Heart left ventricle (tissue), 16 donors: ENCODE results near the gene KCNQ1. TPM values are rescaled to one million over a fixed set of nuclear protein-coding genes. Genes with fewer than 3 reads are reported as not detected.
A peak's percentile ranks its signal among the peaks of the same experiment; 100 is the strongest.

Experiments
- ATAC-seq, 4 donors: fragments of 200-7000 bp; cut with Tn5 transposase; one replicate each; pipeline ENCODE4 v1.9.1; 2020 to 2022; ENCODE audit warnings: moderate library complexity in 4 of 4, mild to moderate bottlenecking in 3 of 4, moderate number of reproducible peaks in 1 of 4
- DNase-seq, 5 donors: peaks; one replicate each; pipeline ENCODE4 v3.0.0-alpha.2; 2020
- H3K27ac ChIP-seq, 12 donors: fragments of 200-600 bp; sonication (generic) in 4 of 12; one replicate each; pipeline versions ENCODE4 v1.5.0 to v1.8.0; 2016 to 2022; ENCODE audit warnings: mild to moderate bottlenecking in 2 of 12
- H3K27me3 ChIP-seq, 9 donors: fragments of 200-600 bp; sonication (generic) in 2 of 9; one replicate each; pipeline versions ENCODE4 v1.5.1 to v1.8.0; 2016 to 2022; ENCODE audit warnings: mild to moderate bottlenecking in 3 of 9
- H3K36me3 ChIP-seq, 9 donors: fragments of 200-600 bp; sonication (generic) in 2 of 9; one replicate each; pipeline versions ENCODE4 v1.5.0 to v1.8.0; 2018 to 2022; ENCODE audit warnings: mild to moderate bottlenecking in 2 of 9
- H3K4me1 ChIP-seq, 12 donors: fragments of 200-600 bp; sonication (generic) in 4 of 12; one replicate each; pipeline versions ENCODE4 v1.5.0 to v1.8.0; 2016 to 2022; ENCODE audit warnings: mild to moderate bottlenecking in 3 of 12
- H3K4me3 ChIP-seq, 12 donors: fragments of 200-600 bp; sonication (generic) in 4 of 12; one replicate each; pipeline versions ENCODE4 v1.5.0 to v1.8.0; 2017 to 2022; ENCODE audit warnings: mild to moderate bottlenecking in 9 of 12, moderate library complexity in 4 of 12
- H3K9me3 ChIP-seq, 12 donors: fragments of 200-600 bp; sonication (generic) in 4 of 12; one replicate each; pipeline versions ENCODE4 v1.5.0 to v1.8.0; 2016 to 2022; ENCODE audit warnings: mild to moderate bottlenecking in 1 of 12
- POLR2A ChIP-seq, 2 donors: fragments of 450-650 bp; IDR thresholded peaks; one replicate each; pipeline ENCODE4 v1.6.1; 2017; ENCODE audit warnings: antibody characterized with exemption in 2 of 2, mild to moderate bottlenecking in 2 of 2, moderate library complexity in 2 of 2
- WGBS, 4 donors: extraction: QIAGEN DNeasy Blood & Tissue Kit in 2 of 4; methylation state at CpG; one replicate each; pipeline versions ENCODE4 v1.1.5 to v1.1.7; 2013 to 2018; 5-methylcytosine and 5-hydroxymethylcytosine counted together
- intact Hi-C, 10 donors: fragments of 100-400 bp; cut with DNase I; formaldehyde crosslinking; loops; one replicate each; pipeline versions ENCODE4 v1.11.1 to v1.14.2; 2022
- polyA plus RNA-seq, 2 donors: library from polyadenylated mRNA; stranded (reverse); fragments of 200-250 nt; gene quantifications; one replicate each; pipeline ENCODE4 v1.2.3, GENCODE V29; 2013
- total RNA-seq, 9 donors: library from RNA; depleted of rRNA in 2 of 9; stranded (reverse); fragments of >200 nt in 2 of 9; fragmentation: NEBNext Ultra II Directional in 3 of 9; extraction: Animal tissue kit (Norgen Biotek cat#: 25700) in 3 of 9; gene quantifications; one replicate each; pipeline versions ENCODE4 v1.1.0 to v1.2.4, GENCODE V29; 2016 to 2023
- TF ChIP-seq, protein P1 (sequence below), 12 donors: fragments of 200-600 bp; sonication (generic) in 4 of 12; IDR thresholded peaks; one replicate each; pipeline versions ENCODE4 v1.5.0 to v1.8.0; 2018 to 2022; ENCODE audit warnings: antibody characterized with exemption in 12 of 12, mild to moderate bottlenecking in 5 of 12
- donor health status: ischemic (EF 13 %, LVEDD 7.1; RV severe dilation, severe dysfunction).
- donor health status: healthy with polysubstance abuse.
- donor health status: DM: no; HTN: yes; CAD: no.
- donor health status: DM: no; HTN: no; CAD: no.
- donor health status: ischemic (EF 25% LVEDD 6.9; RV normal size, moderate dysfunction).
- donor health status: ischemic (EF 25% LVEDD 5.7; RV mildly dilated, moderate dysfunction).
- donor health status: healthy.
- donor health status: DM: yes; HTN: yes; CAD: no.
- donor health status: ischemic (EF 35%, LVEDD 5.7; RV mildly dilated, moderate dysfunction).
- donor health status: nonischemic (EF 11% LVEDD 7.7; RV severe dilation, severe dysfunction).
- donor health status: DM: yes; HTN: yes; CAD: no.
- donor health status: PGD.
- donor health status: ischemic (EF 29% LVEDD 5.4; RV normal size, mild dysfunction).
- donor health status: nonischemic (EF 23%, LVEDD 6.1; RV moderate dilation, normal function).

Gene KCNQ1
- total and polyA plus RNA-seq, 11 donors, result 18.6 to 42.4 (median 31.4) TPM

DNA sequence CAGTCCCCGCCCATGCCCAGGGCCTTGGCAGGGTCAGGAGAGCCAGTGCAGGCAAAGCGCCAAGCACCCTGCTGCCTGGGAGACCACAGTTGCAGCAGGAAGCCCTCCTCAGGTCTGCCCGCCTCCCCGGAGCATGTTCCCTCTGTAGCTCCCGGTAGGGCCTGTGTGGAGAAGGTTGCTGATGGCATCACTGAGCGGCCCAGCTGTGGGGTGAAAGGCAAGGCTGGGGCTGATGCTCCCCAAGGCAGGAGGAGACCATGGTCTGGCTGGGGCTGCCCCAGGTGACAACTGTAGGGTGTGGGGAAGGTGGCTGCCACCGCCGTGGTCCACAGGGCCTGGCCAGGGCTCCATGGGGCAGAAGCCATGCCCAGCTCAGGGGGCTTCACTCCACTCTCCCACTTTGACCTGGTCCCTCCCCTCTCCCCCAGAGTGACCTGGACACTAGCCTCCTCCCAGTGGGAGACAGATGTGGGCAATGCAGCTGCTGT, 387.8 kb downstream of the KCNQ1 start:
- Histone ChIP-seq H3K27ac (no peak overlapping the region), H3K4me3 (no peak overlapping the region), H3K9me3 (peaks cover 0 to 14% (median 0%) of the 10 kb centered on the region in 12 donors), H3K27me3 (no peaks in the 10 kb centered on the region), H3K4me1 (peaks cover 6 to 42% (median 26%) of the 10 kb centered on the region in 12 donors), H3K36me3 (no peaks in the 10 kb centered on the region)
- intact Hi-C loops, result loop anchor here in 2 of 10 donors (5.0 kb wide), 2 partner anchors 50 to 55 kb away; partner anchors contain the start of gene CDKN1C (in 1 of the 2)
- no peak for ATAC-seq
- peak in 2 of 5 donors; percentile 21 to 51 for DNase-seq
- 78 to 97% (median 83%) methylated on average over 3 to 8 of the region's 8 CpGs; no CpG with 5 or more reads in 1 of the 4 donors for WGBS, 4 donors
- no peak for TF ChIP-seq POLR2A (IDR thresholded peaks at IDR 0.05)
- TF ChIP-seq, protein P1, sequence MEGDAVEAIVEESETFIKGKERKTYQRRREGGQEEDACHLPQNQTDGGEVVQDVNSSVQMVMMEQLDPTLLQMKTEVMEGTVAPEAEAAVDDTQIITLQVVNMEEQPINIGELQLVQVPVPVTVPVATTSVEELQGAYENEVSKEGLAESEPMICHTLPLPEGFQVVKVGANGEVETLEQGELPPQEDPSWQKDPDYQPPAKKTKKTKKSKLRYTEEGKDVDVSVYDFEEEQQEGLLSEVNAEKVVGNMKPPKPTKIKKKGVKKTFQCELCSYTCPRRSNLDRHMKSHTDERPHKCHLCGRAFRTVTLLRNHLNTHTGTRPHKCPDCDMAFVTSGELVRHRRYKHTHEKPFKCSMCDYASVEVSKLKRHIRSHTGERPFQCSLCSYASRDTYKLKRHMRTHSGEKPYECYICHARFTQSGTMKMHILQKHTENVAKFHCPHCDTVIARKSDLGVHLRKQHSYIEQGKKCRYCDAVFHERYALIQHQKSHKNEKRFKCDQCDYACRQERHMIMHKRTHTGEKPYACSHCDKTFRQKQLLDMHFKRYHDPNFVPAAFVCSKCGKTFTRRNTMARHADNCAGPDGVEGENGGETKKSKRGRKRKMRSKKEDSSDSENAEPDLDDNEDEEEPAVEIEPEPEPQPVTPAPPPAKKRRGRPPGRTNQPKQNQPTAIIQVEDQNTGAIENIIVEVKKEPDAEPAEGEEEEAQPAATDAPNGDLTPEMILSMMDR (IDR thresholded peaks at IDR 0.05), result no peak

DNA sequence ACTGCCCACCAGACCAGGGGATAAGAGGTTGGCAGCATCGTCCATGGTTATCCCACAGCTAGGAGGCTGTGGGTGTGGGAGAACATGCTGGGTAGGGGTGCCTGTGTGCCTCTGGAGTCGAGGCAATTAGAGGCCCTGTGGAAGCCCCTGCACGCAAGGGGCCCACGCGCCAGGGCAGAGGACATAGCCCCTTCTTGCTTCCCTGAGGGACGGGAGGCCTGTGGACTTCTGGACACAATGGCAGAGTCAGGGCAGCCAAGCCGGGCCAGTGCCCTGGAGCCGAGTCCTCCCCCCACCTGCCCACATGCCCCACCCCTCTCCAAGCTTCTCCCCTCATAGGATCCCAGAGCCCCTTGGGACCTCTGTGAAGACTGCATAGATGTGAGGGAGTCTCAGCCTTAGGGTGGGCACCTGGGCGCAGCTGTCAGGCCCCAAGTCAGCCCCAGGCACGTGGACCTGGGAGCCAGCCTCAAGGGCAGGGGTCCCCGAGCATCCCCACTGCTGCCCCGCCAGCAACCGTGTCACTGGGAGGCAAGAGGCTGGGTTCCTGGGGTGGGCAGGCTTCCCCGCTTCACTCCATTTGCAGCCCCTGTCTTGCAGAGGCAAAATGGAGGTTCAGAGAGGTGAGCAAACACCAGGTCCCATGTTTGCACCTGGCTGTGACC, 388.4 kb downstream of the KCNQ1 start:
- H3K4me1 ChIP-seq, result peaks cover 6 to 43% (median 28%) of the 10 kb centered on the region in 12 donors
- 91 to 94% (median 93%) methylated on average over 8 to 14 of the region's 14 CpGs for WGBS, 4 donors
- ATAC-seq, result no peak

DNA sequence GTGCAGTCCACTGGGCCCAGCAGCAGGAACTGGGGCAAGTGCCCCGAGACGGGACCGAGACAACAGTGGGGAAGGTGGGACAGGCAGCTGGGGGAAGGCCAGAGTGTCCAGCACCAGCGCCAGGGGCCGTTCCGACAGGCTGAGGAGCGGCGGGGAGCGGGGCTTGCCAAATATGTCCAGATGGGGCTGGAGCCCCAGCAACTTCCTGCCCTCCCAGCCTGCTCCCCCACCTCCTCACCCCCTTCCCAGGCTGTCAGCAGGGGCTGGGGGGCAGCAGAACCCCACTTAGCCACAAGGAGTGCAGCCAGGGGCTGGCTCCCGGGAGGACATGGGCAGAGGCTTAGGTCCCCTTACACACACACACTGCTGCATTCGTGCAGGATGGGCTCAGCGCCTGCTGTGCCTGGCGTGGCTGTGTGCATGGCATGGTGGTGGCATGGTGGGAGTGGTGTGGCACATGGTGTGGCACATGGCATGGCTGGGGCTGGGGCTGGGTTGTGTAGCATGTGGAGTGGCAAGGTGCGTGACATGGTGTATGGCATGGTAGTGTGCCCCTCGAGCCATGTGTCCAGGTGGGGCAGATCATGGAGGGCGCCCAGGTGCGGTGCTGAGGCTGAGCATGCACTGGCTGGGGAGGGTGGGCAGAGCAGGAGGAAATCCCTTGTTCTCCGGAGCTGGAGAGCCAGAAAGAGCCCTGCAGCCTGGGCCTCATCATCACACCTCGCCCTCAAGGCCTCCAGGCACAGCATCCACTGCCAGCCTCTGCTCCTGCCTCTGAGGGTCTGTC, 389.1 kb downstream of the KCNQ1 start:
- TF ChIP-seq, protein P1 (IDR thresholded peaks at IDR 0.05), result no peak
- TF ChIP-seq POLR2A (IDR thresholded peaks at IDR 0.05), result no peak
- 88 to 94% (median 90%) methylated on average over 14 to 19 of the region's 19 CpGs for WGBS, 4 donors
- no peak for ATAC-seq

More for the DNA sequence above, 388.4 kb downstream of the KCNQ1 start:
- Histone ChIP-seq H3K27me3 (no peaks in the 10 kb centered on the region), H3K36me3 (no peaks in the 10 kb centered on the region), H3K4me3 (no peak overlapping the region), H3K9me3 (peaks cover 0 to 14% (median 0%) of the 10 kb centered on the region in 12 donors), H3K27ac (no peak overlapping the region)
- TF ChIP-seq, protein P1 (IDR thresholded peaks at IDR 0.05), result no peak
- no peak for TF ChIP-seq POLR2A (IDR thresholded peaks at IDR 0.05)
- peak in 2 of 5 donors; percentile 23 to 51 for DNase-seq
- intact Hi-C loops, result loop anchor here in 2 of 10 donors (5.0 kb wide), 2 partner anchors 49 to 54 kb away; partner anchors contain the start of gene CDKN1C (in 1 of the 2)

More for the DNA sequence above, 389.1 kb downstream of the KCNQ1 start:
- H3K36me3 ChIP-seq, result no peaks in the 10 kb centered on the region
- H3K27ac ChIP-seq, result no peak overlapping the region
- H3K27me3 ChIP-seq, result no peaks in the 10 kb centered on the region
- H3K4me1 ChIP-seq, result peaks cover 6 to 50% (median 29%) of the 10 kb centered on the region in 12 donors
- H3K4me3 ChIP-seq, result no peak overlapping the region
- peak in 1 of 5 donors; percentile 46 for DNase-seq
- peaks cover 0 to 10% (median 0%) of the 10 kb centered on the region in 12 donors for H3K9me3 ChIP-seq
- intact Hi-C loops, result loop anchor here in 2 of 10 donors (5.0 kb wide), 2 partner anchors 48 to 53 kb away; partner anchors contain the start of gene CDKN1C (in 1 of the 2)
